Body of pancreas (tissue), 4 donors: ENCODE results near the gene EAF2.

Source experiments
- POLR2A ChIP-seq, 3 donors: fragments of 450-650 bp; IDR thresholded peaks; one replicate each; pipeline ENCODE4 v1.6.1; 2016; ENCODE audit warnings: antibody characterized with exemption in 3 of 3, mild to moderate bottlenecking in 2 of 3
- TF ChIP-seq, protein P1 (sequence below), 7 experiments: fragments of 450-650 bp in 4 of 7; fragments of 200-600 bp in 3 of 7; sonication (generic) in 3 of 7; IDR thresholded peaks; one replicate each; pipeline ENCODE4 v1.5.1; 2016 to 2019; ENCODE audit warnings: antibody characterized with exemption in 7 of 7

DNA sequence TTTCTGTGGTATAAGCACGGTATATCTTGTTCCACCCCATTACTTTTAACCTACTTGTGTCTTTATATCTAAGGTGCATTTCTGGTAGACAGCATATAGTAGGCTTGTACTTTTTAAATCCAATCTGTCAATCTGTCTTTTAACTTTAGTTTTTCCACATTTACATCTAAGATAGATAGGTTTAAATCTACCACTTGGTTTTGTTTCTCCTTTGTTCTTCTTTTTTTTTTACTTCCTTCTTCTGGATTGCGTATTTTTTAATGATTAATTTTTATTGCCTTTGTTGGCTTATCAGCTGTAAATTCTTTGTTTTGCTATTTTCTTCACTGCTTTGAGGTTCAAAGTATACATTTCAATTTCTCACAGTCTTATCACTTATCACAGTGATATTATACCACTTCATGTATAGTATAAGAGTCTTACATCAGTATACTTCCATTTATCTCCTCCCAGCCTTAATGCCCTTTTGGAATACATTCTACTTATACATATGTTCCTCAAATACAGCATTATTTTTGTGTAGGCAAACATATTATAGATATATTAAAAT is 31.2 kb upstream of the EAF2 start:
- no peak for TF ChIP-seq POLR2A (IDR thresholded peaks at IDR 0.05)
- TF ChIP-seq, protein P1, sequence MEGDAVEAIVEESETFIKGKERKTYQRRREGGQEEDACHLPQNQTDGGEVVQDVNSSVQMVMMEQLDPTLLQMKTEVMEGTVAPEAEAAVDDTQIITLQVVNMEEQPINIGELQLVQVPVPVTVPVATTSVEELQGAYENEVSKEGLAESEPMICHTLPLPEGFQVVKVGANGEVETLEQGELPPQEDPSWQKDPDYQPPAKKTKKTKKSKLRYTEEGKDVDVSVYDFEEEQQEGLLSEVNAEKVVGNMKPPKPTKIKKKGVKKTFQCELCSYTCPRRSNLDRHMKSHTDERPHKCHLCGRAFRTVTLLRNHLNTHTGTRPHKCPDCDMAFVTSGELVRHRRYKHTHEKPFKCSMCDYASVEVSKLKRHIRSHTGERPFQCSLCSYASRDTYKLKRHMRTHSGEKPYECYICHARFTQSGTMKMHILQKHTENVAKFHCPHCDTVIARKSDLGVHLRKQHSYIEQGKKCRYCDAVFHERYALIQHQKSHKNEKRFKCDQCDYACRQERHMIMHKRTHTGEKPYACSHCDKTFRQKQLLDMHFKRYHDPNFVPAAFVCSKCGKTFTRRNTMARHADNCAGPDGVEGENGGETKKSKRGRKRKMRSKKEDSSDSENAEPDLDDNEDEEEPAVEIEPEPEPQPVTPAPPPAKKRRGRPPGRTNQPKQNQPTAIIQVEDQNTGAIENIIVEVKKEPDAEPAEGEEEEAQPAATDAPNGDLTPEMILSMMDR (IDR thresholded peaks at IDR 0.05) = no peak
